CMK (cell line): ENCODE data around the gene TMEM223.
"Not testable (repeated sequence)": the region's sequence is repeated elsewhere in the genome, so short reads cannot be mapped to it uniquely, and the experiment has no call there.

Source experiments
- DNase-seq: peaks from one replicate; pipeline ENCODE4 v3.0.0-alpha.2; 2010; ENCODE audit warnings: low read depth

The TMEM223 gene

DNA sequence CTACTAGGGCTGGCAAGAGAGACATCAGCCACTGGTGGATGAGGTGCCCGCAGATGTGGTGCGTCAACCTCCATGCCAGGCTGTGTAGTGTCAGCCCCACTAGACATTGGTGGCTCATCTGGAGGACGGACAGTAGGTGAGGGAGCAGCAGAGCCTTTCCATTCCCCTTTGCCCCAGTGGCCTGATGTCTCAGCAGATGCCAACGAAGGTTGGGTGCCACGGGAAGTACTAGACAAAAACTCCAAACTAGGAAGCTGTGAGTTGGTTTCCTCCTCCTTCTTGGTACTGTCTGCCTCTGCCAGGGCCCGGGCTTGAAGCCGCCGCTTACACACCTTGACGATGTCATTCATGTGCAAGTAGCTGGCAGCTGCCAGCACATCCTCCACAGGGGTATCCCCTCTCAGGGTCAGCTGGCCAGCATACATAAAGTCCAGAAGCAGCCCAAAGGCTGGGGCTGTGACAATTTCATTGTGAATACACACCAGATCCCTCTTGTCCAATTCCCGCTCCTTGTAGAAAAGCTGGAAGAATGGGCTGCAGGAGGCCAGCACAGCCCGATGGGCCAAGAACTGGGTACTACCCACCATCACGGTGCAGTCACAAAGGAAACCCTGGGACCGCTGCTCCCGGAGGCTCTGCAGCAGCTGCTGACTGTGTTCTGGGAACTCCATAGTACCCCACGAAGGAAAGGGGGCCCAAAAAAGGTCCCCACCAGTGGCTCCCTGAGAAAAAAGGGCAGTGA is 38.6 kb downstream of the TMEM223 start:
- DNase-seq, result no peak

- DNase-seq, result no peak
Measured at GRCh38 chr11:62752177-62752785, 39.5 kb downstream of the TMEM223 start.

DNA sequence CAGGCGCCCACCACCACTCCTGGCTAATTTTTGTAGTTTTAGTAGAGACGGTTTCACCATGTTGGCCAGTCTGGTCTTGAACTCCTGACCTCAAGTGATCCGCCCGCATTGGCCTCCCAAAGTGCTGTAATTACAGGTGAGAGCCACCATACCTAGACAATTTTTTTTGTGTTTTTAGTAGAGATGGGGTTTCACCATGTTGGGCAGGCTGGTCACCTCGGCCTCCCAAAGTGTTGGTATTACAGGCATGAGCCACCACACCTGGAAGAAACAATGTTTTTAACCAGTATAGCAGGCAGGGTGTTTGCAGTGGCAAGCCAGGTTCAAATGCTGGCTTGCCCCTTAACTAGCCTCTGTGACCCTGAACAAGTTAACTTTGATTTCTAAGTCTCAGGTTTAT is 41.9 kb downstream of the TMEM223 start:
- DNase-seq, result not testable (repeated sequence)

DNA sequence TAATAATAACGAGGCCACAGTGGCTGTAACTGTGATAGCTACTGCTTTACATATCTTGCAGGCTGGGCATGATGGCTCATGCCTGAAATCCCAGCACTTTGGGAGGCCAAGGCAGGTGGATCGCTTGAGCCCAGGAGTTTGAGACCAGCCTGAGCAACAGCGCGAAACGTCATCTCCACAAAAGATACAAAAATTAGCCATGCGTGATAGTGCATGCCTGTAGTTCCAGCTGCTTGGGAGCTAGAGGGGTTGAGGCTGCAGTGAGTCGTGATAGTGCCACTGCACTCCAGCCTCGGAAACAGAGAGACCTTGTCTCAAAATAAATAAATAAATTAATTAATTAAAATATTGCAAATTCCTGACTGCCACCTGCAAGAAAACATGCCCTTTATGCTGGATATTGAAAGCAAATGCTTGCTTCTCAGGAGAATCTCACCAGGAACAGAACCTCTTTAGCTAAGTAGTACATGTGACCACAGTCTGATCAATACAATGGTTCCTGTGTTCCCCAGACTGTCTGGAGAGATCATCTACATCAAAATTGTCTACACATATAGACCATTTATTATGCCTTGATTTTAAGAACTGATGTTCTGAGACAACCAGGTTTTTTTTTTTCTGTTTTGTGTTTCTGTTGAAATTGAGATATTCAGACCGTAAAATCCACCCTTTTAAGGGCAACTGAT is 44.2 kb downstream of the TMEM223 start:
- DNase-seq, result no peak
